Activated CD4-positive, alpha-beta T cell treated with anti-CD3 and anti-CD28 coated beads for 1 hour (primary cell): ENCODE measurements around the gene MUC5B.
"Not testable (repeated sequence)": the region's sequence is repeated elsewhere in the genome, so short reads cannot be mapped to it uniquely, and the experiment has no call there.

ENCODE experiments used
- DNase-seq: peaks from one replicate; pipeline ENCODE4 v3.0.0-alpha.2; 2020

MUC5B gene

DNA sequence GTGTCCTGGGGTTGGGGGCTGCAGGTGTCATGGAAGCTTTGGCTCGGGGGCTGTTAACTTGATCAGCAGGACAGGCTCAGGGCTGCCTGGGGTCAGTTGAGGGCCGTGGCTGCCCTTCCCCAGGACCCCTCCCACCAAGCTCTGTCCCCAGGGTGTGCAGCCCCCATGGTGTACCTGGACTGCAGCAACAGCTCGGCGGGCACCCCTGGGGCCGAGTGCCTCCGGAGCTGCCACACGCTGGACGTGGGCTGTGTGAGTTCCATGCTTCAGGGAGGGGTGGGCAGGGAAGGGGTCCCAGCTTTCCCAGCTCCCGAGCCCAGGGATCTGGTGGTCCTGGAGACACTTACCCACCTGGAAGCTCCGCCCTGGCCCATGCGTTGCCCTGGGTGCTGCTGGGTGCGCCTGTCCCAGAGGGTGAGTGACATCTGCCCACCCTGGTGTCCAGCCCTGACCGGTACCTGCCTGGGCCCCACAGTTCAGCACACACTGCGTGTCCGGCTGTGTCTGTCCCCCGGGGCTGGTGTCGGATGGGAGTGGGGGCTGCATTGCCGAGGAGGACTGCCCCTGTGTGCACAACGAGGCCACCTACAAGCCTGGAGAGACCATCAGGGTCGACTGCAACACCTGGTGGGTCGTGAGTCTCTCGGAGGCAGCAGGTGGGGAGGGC, 11.3 kb downstream of the MUC5B start:
- no peak for DNase-seq

DNA sequence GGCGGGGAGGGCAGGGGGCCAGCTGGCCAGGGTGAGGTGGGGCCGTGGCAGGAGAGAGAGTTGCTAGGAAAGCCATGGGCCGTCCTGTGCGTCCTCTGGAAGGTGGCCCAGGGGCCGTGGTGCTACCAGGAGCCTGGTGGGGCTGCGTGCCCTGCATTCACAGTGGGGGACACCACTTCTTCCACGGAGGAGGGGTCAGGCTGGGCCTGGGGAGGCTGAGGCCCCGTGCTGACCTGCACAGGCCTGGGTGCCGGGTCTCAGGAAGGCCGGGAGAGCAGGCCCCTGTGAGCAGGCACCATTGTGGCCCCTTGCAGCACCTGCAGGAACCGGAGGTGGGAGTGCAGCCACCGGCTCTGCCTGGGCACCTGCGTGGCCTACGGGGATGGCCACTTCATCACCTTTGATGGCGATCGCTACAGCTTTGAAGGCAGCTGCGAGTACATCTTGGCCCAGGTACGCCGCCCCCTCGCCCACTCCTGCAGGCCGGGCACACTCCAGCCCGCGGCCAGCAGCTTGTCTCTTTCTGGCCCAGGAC, 12.0 kb downstream of the MUC5B start:
- DNase-seq: no peak

DNA sequence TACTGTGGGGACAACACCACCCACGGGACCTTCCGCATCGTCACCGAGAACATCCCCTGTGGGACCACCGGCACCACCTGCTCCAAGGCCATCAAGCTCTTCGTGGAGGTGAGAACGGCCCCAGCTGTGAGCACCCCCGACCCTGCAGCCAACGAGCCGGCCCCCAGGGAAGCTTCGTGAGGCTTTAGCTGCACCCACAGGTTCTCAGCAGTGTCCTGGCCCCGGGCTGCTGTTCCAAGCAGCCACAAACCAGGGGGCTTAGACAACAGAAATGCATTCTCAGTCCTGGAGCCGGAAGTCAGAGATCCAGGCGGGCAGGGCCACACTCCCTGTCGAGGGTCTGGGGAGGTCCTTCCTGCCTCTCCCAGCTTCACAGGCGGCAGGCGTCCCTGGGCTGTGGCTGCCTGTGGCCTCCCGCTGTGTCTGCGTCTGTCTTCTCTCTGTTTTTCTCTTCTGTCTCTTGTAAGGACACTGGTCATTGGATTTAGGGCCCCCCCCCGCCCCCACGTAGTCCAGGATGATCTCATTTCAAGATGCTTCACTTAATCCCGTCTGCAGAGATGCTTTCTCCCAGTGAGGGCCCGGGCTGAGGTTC, 12.5 kb downstream of the MUC5B start:
- no peak for DNase-seq

DNA sequence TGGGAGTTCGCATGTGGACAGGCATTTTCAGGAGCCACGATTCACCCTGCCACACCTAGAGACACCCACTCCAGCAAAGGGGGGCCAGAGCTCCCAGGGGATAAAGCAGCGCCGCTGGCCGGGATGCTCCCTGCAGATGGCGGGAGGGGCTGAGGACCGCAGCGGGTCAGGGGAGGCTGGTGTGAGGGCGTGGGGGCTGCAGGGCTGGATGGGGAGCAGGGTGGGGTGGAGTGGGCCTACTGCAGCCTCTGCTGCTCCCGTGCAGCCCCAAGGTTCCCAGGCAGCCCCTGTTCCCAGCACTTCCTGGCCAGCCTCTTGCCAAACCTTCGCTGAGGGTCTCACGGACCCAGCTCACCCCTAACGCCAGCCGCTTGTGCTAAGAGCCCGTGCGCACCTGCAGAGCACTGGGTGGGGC, 13.0 kb downstream of the MUC5B start:
- no peak for DNase-seq

DNA sequence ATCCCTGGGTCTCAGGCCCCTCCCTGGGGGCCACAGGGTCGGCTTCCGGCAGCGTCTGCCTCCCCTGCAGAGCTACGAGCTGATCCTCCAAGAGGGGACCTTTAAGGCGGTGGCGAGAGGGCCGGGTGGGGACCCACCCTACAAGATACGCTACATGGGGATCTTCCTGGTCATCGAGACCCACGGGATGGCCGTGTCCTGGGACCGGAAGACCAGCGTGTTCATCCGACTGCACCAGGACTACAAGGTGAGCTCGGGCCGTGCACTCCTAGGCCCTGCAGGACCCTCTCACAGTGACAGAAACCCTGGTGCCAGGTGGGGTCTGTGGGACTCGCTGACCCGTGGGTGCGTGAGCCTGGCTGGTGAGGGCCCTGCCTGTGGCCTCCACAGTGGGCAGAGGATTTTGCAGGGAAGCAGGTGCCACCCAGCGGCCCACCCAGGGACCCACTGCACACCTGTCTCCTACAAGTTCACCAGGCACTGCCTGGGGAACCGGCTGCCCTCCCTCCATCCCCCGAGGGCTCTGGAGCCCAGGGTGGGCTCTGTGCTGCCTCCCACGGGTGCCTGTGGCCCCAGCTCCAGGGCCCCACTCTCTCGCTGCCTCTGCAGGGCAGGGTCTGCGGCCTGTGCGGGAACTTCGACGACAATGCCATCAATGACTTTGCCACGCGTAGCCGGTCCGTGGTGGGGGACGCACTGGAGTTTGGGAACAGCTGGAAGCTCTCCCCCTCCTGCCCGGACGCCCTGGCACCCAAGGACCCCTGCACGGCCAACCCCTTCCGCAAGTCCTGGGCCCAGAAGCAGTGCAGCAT, 13.7 kb downstream of the MUC5B start:
- no peak for DNase-seq

DNA sequence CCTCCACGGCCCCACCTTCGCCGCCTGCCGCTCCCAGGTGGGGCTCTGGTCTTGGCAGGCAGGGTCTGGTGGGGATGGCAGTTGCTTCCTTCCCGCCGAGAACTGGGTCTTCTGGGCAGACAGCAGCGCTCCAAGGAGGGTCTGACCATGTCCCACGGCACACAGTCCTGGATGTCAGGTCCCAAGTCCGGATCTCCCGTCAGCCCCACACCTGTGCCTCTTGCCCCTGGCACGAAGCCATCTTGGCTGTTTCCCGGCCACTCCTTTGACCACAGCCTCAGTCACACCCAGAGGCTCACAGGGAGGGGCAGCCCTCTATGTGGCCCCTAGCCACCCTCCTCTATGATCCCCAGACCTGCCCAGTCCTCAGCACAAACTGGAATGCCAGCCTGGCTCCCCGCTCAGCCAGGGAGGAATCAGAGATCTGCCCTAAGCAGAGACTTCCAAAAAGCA, 14.3 kb downstream of the MUC5B start:
- no peak for DNase-seq

DNA sequence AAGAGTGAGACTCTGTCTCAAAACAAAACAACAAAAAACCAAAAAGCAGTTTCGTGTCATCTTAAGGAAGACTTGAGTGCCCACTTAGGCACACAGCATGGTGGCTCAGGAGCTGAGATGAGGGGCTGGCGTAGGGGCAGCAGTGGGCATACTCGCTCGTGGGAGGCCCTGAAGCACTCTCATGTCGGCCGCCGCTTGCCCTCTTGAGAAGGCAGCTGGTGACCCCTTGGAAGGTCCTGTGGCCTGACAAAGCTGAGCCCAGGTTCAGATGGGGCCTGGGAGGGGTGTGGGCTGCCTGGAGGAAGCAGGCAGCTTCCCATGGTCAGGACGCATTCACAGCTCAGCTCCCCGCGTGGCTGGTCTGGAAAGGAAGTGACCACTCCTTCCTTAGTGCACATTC, 15.0 kb downstream of the MUC5B start:
- no peak for DNase-seq

DNA sequence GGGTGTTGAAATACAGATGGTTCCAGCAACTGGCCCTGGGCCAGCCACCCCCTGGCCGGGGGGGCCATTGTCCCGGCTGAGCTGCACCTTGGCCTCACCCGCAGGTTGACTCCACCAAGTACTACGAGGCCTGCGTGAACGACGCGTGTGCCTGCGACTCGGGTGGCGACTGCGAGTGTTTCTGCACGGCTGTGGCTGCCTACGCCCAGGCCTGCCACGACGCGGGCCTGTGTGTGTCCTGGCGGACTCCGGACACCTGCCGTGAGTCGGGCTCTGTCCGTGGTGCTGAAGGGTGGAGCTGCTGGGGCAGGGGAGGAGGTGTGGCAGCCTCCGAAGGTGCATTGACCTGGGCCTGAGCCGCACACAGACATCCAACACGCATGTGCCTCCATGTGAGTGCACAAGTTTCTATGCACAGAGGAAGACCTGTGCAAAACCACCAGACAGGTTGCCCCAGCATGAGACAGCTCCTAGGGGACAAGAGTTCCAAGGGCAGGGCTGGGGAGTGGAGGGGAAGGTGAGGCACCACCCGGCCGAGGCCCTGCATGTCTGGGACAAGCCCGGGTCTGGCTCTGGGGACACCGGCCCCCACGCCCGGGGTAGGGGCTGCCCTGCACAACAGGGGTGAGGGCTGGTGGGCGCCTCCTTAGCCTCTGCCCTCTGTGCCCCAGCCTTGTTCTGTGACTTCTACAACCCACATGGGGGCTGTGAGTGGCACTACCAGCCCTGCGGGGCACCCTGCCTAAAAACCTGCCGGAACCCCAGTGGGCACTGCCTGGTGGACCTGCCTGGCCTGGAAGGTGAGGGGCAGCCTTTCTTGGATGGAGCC, 16.1 kb downstream of the MUC5B start:
- no peak for DNase-seq

DNA sequence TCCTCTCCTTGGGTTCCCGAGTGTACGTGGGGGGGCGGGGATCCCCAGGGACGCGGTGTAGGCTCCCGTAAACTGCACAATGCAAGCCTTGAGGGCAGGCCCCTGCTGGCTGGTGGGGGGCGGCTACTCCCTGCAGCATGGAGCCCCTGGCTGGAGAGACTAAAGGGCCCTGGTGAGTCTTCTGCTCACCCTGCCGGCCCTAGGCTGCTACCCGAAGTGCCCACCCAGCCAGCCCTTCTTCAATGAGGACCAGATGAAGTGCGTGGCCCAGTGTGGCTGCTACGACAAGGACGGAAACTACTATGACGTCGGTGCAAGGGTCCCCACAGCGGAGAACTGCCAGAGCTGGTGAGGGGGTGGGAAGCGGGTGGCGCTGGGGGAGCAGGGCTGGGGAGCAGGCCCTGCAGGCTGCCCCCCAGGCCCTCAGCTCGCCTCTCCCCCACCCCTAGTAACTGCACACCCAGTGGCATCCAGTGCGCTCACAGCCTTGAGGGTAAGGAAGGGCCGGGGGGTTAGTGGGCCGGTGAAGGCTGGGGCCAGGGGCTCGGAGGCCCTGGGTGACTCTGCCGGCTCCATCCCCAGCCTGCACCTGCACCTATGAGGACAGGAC, 16.8 kb downstream of the MUC5B start:
- DNase-seq: no peak

DNA sequence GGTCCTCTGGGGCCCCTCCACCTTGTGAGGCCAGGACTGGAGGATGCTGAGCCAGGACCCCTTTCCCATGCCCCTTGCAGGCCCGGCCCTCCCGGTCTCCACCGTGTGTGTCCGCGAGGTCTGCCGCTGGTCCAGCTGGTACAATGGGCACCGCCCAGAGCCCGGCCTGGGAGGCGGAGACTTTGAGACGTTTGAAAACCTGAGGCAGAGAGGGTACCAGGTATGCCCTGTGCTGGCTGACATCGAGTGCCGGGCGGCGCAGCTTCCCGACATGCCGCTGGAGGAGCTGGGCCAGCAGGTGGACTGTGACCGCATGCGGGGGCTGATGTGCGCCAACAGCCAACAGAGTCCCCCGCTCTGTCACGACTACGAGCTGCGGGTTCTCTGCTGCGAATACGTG, 17.9 kb downstream of the MUC5B start:
- DNase-seq: no peak

DNA sequence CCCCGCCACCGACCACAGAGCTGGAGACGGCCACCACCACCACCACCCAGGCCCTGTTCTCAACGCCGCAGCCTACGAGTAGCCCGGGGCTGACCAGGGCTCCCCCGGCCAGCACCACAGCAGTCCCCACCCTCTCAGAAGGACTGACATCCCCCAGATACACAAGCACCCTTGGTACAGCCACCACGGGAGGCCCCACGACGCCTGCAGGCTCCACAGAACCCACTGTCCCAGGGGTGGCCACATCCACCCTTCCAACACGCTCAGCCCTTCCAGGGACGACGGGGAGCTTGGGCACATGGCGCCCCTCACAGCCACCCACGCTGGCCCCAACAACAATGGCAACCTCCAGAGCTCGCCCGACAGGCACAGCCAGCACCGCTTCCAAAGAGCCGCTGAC, 18.8 kb downstream of the MUC5B start:
- DNase-seq: no peak

DNA sequence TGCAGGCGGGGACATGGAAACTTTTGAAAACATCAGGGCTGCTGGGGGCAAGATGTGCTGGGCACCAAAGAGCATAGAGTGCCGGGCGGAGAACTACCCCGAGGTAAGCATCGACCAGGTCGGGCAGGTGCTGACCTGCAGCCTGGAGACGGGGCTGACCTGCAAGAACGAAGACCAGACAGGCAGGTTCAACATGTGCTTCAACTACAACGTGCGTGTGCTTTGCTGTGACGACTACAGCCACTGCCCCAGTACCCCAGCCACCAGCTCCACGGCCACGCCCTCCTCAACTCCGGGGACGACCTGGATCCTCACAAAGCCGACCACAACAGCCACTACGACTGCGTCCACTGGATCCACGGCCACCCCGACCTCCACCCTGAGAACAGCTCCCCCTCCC, 19.4 kb downstream of the MUC5B start:
- no peak for DNase-seq

DNA sequence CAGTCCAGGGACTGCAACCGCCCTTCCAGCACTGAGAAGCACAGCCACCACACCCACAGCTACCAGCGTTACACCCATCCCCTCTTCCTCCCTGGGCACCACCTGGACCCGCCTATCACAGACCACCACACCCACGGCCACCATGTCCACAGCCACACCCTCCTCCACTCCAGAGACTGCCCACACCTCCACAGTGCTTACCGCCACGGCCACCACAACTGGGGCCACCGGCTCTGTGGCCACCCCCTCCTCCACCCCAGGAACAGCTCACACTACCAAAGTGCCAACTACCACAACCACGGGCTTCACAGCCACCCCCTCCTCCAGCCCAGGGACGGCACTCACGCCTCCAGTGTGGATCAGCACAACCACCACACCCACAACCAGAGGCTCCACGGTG, 19.9 kb downstream of the MUC5B start:
- DNase-seq: not testable (repeated sequence)

DNA sequence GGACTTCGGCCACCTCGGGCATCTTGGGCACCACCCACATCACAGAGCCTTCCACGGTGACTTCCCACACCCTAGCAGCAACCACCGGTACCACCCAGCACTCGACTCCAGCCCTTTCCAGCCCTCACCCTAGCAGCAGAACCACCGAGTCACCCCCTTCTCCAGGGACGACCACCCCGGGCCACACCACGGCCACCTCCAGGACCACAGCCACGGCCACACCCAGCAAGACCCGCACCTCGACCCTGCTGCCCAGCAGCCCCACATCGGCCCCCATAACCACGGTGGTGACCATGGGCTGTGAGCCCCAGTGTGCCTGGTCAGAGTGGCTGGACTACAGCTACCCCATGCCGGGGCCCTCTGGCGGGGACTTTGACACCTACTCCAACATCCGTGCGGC, 20.7 kb downstream of the MUC5B start:
- not testable (repeated sequence) for DNase-seq

DNA sequence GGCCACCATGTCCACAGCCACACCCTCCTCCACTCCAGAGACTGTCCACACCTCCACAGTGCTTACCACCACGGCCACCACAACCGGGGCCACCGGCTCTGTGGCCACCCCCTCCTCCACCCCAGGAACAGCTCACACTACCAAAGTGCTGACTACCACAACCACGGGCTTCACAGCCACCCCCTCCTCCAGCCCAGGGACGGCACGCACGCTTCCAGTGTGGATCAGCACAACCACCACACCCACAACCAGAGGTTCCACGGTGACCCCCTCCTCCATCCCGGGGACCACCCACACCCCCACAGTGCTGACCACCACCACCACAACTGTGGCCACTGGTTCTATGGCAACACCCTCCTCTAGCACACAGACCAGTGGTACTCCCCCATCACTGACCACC, 21.7 kb downstream of the MUC5B start:
- not testable (repeated sequence) for DNase-seq

DNA sequence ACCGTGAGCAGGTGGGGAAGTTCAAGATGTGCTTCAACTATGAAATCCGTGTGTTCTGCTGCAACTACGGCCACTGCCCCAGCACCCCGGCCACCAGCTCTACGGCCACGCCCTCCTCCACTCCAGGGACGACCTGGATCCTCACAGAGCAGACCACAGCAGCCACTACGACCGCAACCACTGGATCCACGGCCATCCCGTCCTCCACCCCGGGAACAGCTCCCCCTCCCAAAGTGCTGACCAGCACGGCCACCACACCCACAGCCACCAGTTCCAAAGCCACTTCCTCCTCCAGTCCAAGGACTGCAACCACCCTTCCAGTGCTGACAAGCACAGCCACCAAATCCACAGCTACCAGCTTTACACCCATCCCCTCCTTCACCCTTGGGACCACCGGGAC, 22.9 kb downstream of the MUC5B start:
- not testable (repeated sequence) for DNase-seq

DNA sequence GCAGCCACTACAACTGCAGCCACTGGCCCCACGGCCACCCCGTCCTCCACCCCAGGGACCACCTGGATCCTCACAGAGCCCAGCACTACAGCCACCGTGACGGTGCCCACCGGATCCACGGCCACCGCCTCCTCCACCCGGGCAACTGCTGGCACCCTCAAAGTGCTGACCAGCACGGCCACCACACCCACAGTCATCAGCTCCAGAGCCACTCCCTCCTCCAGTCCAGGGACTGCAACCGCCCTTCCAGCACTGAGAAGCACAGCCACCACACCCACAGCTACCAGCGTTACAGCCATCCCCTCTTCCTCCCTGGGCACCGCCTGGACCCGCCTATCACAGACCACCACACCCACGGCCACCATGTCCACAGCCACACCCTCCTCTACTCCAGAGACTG, 23.4 kb downstream of the MUC5B start:
- DNase-seq: not testable (repeated sequence)

DNA sequence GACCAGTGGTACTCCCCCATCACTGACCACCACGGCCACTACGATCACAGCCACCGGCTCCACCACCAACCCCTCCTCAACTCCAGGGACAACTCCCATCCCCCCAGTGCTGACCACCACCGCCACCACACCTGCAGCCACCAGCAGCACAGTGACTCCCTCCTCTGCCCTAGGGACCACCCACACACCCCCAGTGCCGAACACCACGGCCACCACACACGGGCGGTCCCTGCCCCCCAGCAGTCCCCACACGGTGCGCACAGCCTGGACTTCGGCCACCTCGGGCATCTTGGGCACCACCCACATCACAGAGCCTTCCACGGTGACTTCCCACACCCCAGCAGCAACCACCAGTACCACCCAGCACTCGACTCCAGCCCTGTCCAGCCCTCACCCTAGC, 24.2 kb downstream of the MUC5B start:
- DNase-seq: not testable (repeated sequence)

DNA sequence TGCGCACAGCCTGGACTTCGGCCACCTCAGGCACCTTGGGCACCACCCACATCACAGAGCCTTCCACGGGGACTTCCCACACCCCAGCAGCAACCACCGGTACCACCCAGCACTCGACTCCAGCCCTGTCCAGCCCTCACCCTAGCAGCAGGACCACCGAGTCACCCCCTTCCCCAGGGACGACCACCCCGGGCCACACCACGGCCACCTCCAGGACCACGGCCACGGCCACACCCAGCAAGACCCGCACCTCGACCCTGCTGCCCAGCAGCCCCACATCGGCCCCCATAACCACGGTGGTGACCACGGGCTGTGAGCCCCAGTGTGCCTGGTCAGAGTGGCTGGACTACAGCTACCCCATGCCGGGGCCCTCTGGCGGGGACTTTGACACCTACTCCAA, 26.1 kb downstream of the MUC5B start:
- DNase-seq: not testable (repeated sequence)

DNA sequence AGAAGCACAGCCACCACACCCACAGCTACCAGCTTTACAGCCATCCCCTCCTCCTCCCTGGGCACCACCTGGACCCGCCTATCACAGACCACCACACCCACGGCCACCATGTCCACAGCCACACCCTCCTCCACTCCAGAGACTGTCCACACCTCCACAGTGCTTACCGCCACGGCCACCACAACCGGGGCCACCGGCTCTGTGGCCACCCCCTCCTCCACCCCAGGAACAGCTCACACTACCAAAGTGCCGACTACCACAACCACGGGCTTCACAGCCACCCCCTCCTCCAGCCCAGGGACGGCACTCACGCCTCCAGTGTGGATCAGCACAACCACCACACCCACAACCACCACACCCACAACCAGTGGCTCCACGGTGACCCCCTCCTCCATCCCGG, 27.5 kb downstream of the MUC5B start:
- not testable (repeated sequence) for DNase-seq

DNA sequence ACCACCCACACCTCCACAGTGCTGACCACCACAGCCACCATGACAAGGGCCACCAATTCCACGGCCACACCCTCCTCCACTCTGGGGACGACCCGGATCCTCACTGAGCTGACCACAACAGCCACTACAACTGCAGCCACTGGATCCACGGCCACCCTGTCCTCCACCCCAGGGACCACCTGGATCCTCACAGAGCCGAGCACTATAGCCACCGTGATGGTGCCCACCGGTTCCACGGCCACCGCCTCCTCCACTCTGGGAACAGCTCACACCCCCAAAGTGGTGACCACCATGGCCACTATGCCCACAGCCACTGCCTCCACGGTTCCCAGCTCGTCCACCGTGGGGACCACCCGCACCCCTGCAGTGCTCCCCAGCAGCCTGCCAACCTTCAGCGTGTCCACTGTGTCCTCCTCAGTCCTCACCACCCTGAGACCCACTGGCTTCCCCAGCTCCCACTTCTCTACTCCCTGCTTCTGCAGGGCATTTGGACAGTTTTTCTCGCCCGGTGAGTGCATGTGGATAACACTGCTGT, 28.4 kb downstream of the MUC5B start:
- DNase-seq: no peak
